NCI-H1048 (cell line): ENCODE data around the gene PAN2.
A peak's percentile ranks its signal among the peaks of the same experiment; 100 is the strongest.
"Not testable (repeated sequence)": the region's sequence is repeated elsewhere in the genome, so short reads cannot be mapped to it uniquely, and the experiment has no call there.

ENCODE experiments used
- DNase-seq: peaks from one replicate; lab custom pipeline; 2025; lab: John Stamatoyannopoulos, UW

The PAN2 gene, protein sequence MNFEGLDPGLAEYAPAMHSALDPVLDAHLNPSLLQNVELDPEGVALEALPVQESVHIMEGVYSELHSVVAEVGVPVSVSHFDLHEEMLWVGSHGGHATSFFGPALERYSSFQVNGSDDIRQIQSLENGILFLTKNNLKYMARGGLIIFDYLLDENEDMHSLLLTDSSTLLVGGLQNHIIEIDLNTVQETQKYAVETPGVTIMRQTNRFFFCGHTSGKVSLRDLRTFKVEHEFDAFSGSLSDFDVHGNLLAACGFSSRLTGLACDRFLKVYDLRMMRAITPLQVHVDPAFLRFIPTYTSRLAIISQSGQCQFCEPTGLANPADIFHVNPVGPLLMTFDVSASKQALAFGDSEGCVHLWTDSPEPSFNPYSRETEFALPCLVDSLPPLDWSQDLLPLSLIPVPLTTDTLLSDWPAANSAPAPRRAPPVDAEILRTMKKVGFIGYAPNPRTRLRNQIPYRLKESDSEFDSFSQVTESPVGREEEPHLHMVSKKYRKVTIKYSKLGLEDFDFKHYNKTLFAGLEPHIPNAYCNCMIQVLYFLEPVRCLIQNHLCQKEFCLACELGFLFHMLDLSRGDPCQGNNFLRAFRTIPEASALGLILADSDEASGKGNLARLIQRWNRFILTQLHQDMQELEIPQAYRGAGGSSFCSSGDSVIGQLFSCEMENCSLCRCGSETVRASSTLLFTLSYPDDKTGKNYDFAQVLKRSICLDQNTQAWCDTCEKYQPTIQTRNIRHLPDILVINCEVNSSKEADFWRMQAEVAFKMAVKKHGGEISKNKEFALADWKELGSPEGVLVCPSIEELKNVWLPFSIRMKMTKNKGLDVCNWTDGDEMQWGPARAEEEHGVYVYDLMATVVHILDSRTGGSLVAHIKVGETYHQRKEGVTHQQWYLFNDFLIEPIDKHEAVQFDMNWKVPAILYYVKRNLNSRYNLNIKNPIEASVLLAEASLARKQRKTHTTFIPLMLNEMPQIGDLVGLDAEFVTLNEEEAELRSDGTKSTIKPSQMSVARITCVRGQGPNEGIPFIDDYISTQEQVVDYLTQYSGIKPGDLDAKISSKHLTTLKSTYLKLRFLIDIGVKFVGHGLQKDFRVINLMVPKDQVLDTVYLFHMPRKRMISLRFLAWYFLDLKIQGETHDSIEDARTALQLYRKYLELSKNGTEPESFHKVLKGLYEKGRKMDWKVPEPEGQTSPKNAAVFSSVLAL

GRCh38 chr12:56333679-56334489, at the start of gene PAN2:
Gene PAN2 (minus strand): TSS chr12:56334000. CDS start chr12:56333094, 906 bp downstream.
- peak; percentile 94 for DNase-seq

- DNase-seq = no peak
These were observed 48.8 kb upstream of the PAN2 start for GRCh38 chr12:56382611-56383010.

- DNase-seq = no peak
These were observed 44.2 kb upstream of the PAN2 start for GRCh38 chr12:56377989-56378316.

DNA sequence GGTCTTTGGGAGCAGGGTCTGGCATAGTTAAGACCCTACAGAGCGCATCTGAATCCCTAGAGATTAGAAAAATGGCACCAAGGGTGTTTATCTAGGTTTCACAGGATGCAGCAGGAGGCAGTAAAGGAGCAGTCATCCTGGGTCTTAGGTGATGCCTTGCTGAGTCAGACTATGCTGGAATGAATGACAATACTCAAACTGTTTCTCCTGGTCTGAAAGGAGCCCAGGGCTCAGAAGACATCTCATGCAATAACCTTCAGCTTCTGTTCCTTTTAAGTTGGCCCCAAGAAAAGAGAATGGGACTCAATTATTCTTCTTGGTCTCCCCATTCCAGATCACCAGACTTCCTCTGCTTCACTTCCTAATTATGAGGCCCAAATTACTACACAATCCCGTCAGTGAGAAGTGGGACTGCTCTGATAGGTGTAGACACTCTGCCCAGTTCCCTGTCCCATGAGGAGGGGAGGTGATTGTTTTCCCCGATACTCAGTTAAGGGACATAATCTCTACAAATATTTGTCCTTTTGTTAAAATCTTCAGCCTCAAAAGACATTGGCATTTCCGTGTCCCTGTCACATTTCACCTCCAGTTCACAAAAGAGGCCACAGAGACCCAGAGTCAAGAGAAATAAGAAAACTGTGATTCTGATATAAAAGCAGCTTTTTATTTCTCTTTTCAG, 43.6 kb upstream of the PAN2 start:
- no peak for DNase-seq

- no peak for DNase-seq
These were observed 42.0 kb upstream of the PAN2 start for GRCh38 chr12:56375598-56376434.

DNA sequence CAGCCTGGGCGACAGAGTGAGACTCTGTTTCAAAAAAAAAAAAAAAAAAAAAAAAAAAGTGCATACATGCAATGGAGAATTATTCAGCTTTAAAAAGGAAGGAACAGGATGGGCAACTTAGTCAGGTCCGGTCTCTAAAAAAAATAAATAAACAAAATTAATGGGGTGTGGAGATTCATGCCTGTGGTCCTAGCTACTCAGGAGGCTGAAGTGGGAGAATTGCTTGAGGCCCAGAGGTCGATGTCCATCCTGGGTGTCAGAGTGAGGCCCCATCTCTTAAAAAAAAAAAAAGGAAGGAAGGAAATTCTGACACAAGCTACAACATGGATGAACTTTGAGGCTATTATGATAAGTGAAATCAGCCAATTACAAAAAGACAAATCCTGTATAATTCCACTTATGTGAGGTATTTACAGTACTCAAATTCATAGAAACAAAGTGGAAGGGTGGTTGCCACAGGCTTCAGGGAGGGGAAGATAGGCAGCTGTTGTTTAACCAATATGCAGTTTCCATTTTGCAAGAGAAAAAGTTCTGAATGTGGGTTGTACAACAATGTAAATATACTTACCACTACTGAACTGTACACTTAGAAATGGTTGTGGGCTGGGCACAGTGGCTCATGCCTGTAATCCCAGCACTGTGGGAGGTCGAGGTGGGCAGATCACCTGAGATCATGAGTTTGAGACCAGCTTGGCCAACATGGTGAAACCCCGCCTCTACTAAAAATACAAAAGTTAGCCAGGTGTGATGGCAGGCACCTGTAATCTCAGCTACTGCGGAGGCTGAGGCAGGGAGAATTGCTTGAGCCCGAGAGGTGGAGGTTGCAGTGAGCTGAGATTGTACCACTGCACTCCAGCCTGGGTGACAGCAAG, 41.2 kb upstream of the PAN2 start:
- no peak for DNase-seq

GRCh38 chr12:56373515-56373914, 39.7 kb upstream of the PAN2 start:
- no peak for DNase-seq

- DNase-seq = no peak
These were observed 33.1 kb upstream of the PAN2 start for GRCh38 chr12:56366948-56367347.

GRCh38 chr12:56362130-56363059, 28.6 kb upstream of the PAN2 start, which contains the start of gene APOF:
Gene APOF (minus strand): TSS chr12:56362857. CDS start chr12:56362745, 112 bp downstream.
- no peak for DNase-seq

DNA sequence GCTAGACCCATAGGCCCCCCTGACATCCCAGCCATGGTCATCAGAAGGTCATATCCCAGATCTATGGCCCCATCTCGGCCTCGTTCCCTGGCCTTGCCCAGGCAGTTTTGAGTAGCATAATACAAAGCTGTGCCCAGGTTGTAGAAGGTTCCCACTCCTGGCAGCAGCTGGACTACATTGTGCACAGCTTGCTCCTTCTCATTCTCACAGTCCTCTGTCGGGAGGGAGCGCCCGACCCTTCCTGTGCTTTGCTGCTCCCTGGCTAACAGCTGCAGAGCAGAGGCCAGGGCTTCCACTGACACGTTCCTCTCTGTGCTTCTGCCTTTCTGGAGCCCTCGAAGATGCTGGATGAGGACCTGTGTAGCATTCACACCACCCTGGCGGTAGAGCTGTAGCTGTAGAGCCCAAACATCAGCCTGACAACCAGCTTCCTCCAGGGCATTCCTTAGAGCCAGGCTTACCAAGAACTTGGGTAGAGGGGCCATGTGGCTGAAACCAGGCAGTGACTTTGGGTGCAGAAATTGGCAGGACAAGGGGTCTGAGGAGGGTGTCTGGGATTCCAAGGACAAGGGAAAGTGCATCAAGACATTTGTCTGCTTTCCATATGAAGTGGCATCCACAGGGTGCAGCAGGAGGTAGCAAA, 27.8 kb upstream of the PAN2 start:
- DNase-seq = no peak

DNA sequence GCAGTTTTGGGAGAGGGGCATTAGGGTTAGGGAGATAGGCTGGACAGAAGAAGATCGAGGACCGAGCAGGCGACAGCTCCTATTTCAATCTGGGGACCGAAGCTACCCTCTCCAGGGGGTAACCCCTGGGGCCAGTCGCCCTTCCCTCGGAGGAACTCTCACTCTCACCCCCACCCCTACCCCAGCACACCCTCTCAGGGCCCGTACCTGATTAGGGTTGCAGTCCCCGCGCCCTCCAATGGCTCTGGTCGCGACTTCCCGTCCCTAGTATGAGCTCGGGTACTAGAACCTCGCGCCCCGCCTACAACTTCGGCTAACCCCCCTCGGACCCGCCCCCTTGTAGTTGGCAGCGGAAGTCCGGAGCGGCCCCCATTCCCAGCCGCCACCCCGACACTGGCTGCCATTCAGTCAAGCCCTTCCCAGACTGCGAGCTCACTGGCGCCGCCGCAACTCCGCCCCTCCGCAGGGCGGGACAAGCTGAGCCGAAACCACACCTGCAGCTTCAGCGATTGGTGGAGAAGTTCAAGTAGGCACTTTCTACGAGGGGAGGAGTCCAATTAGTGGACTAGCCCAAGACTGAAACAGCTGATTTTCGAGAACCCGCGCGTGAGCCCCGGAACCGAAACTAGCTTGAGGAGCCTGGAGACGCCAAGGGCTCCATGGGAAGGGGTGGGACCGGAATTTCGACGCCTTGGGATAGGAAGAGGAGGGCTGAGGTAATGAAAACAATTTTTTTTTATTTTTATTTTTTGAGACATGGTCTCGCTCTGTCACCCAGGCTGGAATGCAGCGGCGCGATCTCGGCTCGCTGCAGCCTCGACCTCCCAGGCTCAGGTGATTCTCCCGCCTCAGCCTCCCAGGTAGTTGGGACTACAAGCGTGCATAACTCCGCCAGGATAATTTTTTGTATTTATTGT, 26.3 kb upstream of the PAN2 start, which contains the start of gene STAT2:
Gene STAT2, minus strand, starts transcription at position 257 of the 917 bp plus-strand sequence. CDS start 3,536 bp downstream, outside the sequence.
- peak; percentile 100 for DNase-seq

DNA sequence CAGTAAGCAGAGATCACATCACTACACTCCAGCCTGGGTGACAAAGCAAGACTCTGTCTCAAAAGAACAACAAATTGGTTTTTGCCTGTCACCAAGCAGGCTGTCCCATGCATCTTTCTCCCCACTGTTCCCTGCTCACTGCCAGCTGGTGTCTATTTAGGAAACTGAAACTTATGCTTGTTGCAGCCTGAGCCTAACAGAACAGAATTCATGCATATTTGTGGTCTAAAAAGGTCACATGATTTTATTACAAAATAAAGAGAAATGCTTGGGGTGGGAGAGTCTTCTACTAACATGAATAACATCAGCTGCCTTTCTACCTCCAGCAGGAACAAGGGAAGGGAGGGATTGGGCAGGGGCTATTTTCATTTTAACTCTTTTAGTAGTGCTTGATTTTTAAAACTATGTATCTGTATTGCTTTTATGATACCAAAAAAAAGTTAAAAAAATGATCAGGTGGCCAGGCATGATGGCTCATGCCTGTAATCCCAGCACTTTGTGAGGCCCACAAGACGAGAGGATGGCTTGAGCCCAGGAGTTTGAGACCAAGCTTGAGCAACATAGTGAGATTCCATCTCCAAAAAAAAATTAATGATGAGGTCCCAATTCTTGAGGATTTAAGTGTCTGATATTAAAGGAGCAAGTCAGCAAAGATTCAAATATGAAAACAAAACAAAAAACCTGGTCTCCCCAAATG, 25.2 kb upstream of the PAN2 start:
- DNase-seq = no peak

DNA sequence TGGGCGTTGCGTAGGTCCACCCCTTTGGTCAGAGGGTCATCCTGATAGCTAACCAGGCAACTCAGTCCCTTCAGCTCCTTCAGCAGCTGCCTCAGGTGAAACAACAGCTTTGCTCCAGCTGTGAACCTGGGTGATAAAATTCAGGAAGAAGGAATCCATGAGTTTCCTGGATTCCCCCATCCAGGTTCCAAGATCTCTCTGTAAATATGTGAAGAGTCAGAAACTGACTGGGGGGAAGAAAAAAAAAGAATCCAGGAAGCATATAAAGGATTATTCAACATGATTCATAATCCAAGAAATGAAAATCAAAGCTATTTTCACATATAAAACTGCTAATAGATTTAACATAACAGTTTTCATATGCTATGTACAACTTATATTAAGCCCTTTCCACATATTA, 17.5 kb upstream of the PAN2 start:
- no peak for DNase-seq

- no peak for DNase-seq
These were observed 16.9 kb upstream of the PAN2 start for GRCh38 chr12:56350662-56351061.

GRCh38 chr12:56348776-56349175, 15.0 kb upstream of the PAN2 start:
- no peak for DNase-seq

GRCh38 chr12:56347255-56347654, 13.5 kb upstream of the PAN2 start:
- DNase-seq = not testable (repeated sequence)
